ENCODE results near the gene PLEKHG5. TPM values are rescaled to one million over a fixed set of nuclear protein-coding genes. Genes with fewer than 3 reads are reported as not detected.
A peak's percentile ranks its signal among the peaks of the same experiment; 100 is the strongest.

Gene PLEKHG5
- total RNA-seq, 3 donors from 2014 or later: 7.0 to 12.0 (median 11.8) TPM

DNA sequence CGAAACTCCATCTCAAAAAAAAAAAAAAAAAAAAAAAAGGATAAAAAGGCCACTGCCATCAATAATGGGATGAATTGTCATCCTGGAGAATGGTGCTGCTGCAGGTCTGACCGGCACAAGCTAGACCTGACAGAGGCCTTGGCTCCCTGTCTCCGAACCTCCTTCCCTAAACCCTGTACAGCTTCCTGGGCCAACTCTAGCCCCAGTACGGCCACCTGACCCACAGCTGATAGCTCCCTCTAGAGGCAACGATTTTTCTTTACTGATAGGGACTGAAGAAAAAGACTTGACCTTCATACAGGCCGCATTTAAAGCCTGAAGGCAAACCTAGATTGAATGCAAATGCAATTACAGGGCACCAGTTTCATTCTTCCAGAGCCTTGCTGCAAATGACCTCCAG is 32.1 kb upstream of the PLEKHG5 start:
- Histone ChIP-seq H3K4me3 (no peak overlapping the region), H3K9me3 (no peaks in the 10 kb centered on the region), H3K27me3 (no peaks in the 10 kb centered on the region), H3K27ac (no peak overlapping the region), H3K36me3 (no peaks in the 10 kb centered on the region), H3K4me1 (peaks cover 6 to 13% of the 10 kb centered on the region in 2 donors)
- TF ChIP-seq POLR2A (IDR thresholded peaks at IDR 0.05): no peak
- TF ChIP-seq, protein P1, sequence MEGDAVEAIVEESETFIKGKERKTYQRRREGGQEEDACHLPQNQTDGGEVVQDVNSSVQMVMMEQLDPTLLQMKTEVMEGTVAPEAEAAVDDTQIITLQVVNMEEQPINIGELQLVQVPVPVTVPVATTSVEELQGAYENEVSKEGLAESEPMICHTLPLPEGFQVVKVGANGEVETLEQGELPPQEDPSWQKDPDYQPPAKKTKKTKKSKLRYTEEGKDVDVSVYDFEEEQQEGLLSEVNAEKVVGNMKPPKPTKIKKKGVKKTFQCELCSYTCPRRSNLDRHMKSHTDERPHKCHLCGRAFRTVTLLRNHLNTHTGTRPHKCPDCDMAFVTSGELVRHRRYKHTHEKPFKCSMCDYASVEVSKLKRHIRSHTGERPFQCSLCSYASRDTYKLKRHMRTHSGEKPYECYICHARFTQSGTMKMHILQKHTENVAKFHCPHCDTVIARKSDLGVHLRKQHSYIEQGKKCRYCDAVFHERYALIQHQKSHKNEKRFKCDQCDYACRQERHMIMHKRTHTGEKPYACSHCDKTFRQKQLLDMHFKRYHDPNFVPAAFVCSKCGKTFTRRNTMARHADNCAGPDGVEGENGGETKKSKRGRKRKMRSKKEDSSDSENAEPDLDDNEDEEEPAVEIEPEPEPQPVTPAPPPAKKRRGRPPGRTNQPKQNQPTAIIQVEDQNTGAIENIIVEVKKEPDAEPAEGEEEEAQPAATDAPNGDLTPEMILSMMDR (IDR thresholded peaks at IDR 0.05): peak in 2 of 3 donors; percentile 22 to 43
- no peak for TF ChIP-seq POLR2AphosphoS5 (IDR thresholded peaks at IDR 0.05)
- intact Hi-C loops (cut with DNase I; ENCODE audit: low total_unique reads): no loop called here
- DNase-seq (ENCODE audit: low spot score in 2 of 2): no peak

DNA sequence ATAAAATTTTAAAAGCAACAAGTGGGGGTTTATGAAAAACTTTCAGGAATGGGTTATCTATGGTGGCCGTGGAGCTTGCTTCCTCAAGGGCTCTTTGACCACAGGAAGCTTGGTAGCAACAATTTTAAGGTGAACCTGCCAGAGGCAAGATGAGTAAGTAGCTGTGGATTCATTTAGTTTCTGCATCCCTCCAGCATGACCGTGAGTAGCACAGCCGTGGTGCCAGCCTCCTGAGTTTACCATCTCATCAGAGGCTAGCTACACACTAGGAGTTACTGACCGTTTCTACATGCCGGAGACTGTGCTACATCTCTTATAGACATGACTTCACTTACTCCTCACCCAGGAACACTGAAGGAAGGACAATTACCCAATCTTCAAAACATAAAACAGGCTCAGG is 30.1 kb upstream of the PLEKHG5 start:
- Histone ChIP-seq H3K9me3 (no peaks in the 10 kb centered on the region), H3K4me3 (no peak overlapping the region), H3K27ac (no peak overlapping the region), H3K27me3 (no peaks in the 10 kb centered on the region), H3K36me3 (no peaks in the 10 kb centered on the region), H3K4me1 (peaks cover 6 to 13% of the 10 kb centered on the region in 2 donors)
- TF ChIP-seq, protein P1 (IDR thresholded peaks at IDR 0.05): no peak
- TF ChIP-seq POLR2AphosphoS5 (IDR thresholded peaks at IDR 0.05) (no peak), POLR2A (IDR thresholded peaks at IDR 0.05) (no peak)
- no peak for DNase-seq (ENCODE audit: low spot score in 2 of 2)
- intact Hi-C loops (cut with DNase I; ENCODE audit: low total_unique reads): no loop called here

DNA sequence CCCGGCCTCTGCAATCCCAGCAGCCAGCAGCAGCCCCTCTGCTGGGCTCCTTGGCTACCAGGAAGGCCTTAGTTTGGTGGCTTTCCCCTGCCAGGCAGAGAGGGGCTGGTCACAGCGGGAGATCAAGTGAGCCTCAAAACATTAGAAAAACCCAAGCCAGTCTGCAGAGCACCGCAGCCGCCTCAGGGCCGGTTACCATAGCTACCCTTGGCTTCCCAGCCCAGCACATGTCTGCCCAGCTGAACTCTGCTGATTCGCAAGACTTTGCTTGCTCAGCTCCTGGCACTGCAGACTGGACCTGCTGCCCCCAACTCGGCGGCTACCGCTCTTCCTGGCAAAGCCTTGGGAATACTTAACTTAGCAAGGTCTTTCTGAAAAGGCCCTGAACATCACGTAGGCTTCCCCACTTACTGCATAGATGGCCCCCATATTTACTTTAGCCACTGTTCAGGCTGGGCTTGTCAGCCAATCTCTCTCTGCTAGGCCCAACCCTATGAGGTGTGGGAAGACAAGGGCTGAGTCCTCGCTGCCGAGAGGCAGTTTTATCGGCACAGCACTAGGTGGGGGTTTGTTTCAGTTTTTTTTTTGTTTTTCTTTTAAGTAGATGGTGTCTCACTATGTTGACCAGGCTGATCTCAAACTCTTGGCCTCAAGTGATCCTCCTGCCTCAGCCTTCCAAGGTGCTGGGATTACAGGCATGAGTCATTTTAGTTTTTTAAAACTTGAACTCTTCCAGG is 28.6 kb upstream of the PLEKHG5 start:
- Histone ChIP-seq H3K9me3 (no peaks in the 10 kb centered on the region), H3K27me3 (no peaks in the 10 kb centered on the region), H3K27ac (peak overlapping the region; percentile 32 to 52), H3K4me1 (peaks cover 6 to 13% of the 10 kb centered on the region in 2 donors), H3K4me3 (peak overlapping the region in 1 of 3 donors; percentile 1), H3K36me3 (no peaks in the 10 kb centered on the region)
- DNase-seq (ENCODE audit: low spot score in 2 of 2): peak; percentile 55 to 80
- TF ChIP-seq, protein P1 (IDR thresholded peaks at IDR 0.05): no peak
- intact Hi-C loops (cut with DNase I; ENCODE audit: low total_unique reads): no loop called here

DNA sequence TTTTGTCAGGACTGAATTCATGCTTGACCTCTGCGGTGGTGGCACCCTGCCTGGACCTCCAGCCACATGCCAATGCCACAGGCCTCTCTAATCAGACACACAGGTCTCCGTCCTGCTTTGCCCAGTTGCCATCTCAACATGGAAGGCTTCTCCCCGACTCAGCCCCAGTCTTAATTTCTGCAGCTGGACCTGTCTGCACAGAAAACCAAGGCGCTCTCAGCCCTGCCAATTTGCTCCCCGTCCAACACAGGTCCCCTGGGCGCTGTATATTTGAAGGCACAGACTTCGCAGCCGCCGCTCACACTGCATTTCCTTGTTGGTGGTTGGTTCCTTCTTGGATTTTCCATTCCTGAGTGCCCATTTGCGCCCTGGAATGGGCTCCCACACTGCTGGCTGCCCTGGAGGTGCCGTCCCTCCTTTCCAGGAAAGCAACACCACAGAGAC is 28.0 kb upstream of the PLEKHG5 start:
- Histone ChIP-seq H3K27ac (peak overlapping the region; percentile 32 to 52), H3K27me3 (no peaks in the 10 kb centered on the region), H3K36me3 (no peaks in the 10 kb centered on the region), H3K4me1 (peaks cover 6 to 13% of the 10 kb centered on the region in 2 donors), H3K4me3 (peak overlapping the region in 1 of 3 donors; percentile 1), H3K9me3 (no peaks in the 10 kb centered on the region)
- DNase-seq (ENCODE audit: low spot score in 2 of 2): no peak
- TF ChIP-seq POLR2AphosphoS5 (IDR thresholded peaks at IDR 0.05) (no peak), POLR2A (IDR thresholded peaks at IDR 0.05) (no peak)
- TF ChIP-seq, protein P1 (IDR thresholded peaks at IDR 0.05): no peak
- intact Hi-C loops (cut with DNase I; ENCODE audit: low total_unique reads): no loop called here

DNA sequence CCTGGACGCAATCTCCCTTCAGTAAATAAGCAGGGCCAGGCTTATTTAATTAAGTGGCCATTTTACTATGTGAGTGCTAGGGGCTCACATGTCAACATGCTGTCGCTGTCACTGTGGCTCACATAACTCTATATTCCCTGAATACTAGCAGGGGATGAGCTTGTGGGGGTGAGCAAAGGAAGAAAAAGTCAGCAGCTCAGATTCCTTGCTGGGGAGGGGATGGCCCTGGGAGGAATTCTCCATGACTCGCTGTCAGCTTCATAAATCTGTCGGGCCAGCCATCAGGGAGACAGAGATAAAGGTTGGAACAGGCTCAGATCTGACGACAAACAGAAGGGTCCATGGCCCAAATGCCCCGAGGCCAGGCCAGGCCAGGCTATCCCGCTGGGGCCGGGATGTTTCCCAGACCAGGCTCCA is 26.0 kb upstream of the PLEKHG5 start:
- no peak for DNase-seq (ENCODE audit: low spot score in 2 of 2)
- Histone ChIP-seq H3K9me3 (no peaks in the 10 kb centered on the region), H3K4me1 (peaks cover 6 to 19% of the 10 kb centered on the region in 2 donors), H3K27ac (no peak overlapping the region), H3K4me3 (no peak overlapping the region), H3K36me3 (no peaks in the 10 kb centered on the region), H3K27me3 (no peaks in the 10 kb centered on the region)
- TF ChIP-seq, protein P1 (IDR thresholded peaks at IDR 0.05): no peak
- TF ChIP-seq POLR2AphosphoS5 (IDR thresholded peaks at IDR 0.05) (no peak), POLR2A (IDR thresholded peaks at IDR 0.05) (no peak)
- intact Hi-C loops (cut with DNase I; ENCODE audit: low total_unique reads): no loop called here
